CD8-positive, alpha-beta memory T cell (primary cell): ENCODE data around the gene PTGER1. TPM values are rescaled to one million over a fixed set of nuclear protein-coding genes. Genes with fewer than 3 reads are reported as not detected.

Source experiments
- CTCF ChIA-PET: fragments of 350-600 bp; sonication (Branson Sonifier 250); formaldehyde crosslinking; loops from one replicate; lab custom pipeline; 2021; ENCODE audit warnings: antibody characterized with exemption; lab: Charles Lee
- POLR2A ChIA-PET: fragments of 350-600 bp; sonication (Branson Sonifier 250); formaldehyde crosslinking; loops from one replicate; lab custom pipeline; 2021; ENCODE audit warnings: antibody characterized with exemption; lab: Charles Lee
- DNase-seq, 5 donors: peaks; one replicate each; pipeline versions ENCODE4 v3.0.0 to v3.0.0-alpha.2; 2020 to 2022; ENCODE audit warnings: mixed read lengths in 1 of 5
- H3K27ac ChIP-seq: one replicate; pipeline ENCODE4 v1.7.0; 2013; ENCODE audit warnings: low read depth, mild to moderate bottlenecking, low read length, moderate library complexity
- H3K27me3 ChIP-seq: 2 replicates; pipeline ENCODE4 v1.7.0; 2013; ENCODE audit warnings: low read length, mild to moderate bottlenecking; ENCODE audit not compliant: insufficient read depth, poor library complexity, severe bottlenecking
- H3K36me3 ChIP-seq: 2 replicates; pipeline ENCODE4 v1.7.0; 2013; ENCODE audit warnings: mild to moderate bottlenecking, low read length, moderate library complexity; ENCODE audit not compliant: insufficient read depth
- H3K4me1 ChIP-seq: 2 replicates; pipeline ENCODE4 v1.7.0; 2013; ENCODE audit warnings: mild to moderate bottlenecking, low read length, moderate library complexity; ENCODE audit not compliant: insufficient read depth
- H3K4me3 ChIP-seq: 2 replicates; pipeline ENCODE4 v1.7.0; 2013; ENCODE audit warnings: mild to moderate bottlenecking, low read length
- H3K9me3 ChIP-seq: 2 replicates; pipeline ENCODE4 v1.7.0; 2013; ENCODE audit warnings: mild to moderate bottlenecking, low read length
- H3K27ac Mint-ChIP-seq, 8 donors: one replicate each; pipeline ENCODE4 v1.8.0; 2020 to 2021; ENCODE audit warnings: mixed read lengths in 8 of 8, mild to moderate bottlenecking in 6 of 8, inconsistent platforms in 3 of 8, moderate library complexity in 3 of 8
- H3K27me3 Mint-ChIP-seq, 2 donors: one replicate each; pipeline ENCODE4 v1.8.0; 2020 to 2021; ENCODE audit warnings: mixed read lengths in 2 of 2, mild to moderate bottlenecking in 1 of 2, moderate library complexity in 1 of 2
- H3K36me3 Mint-ChIP-seq, 3 donors: one replicate each; pipeline ENCODE4 v1.8.0; 2020 to 2021; ENCODE audit warnings: mixed read lengths in 3 of 3, inconsistent platforms in 1 of 3, mild to moderate bottlenecking in 1 of 3
- H3K4me1 Mint-ChIP-seq, 3 donors: one replicate each; pipeline ENCODE4 v1.8.0; 2020 to 2021; ENCODE audit warnings: mixed read lengths in 3 of 3, inconsistent platforms in 1 of 3, mild to moderate bottlenecking in 1 of 3
- H3K4me3 Mint-ChIP-seq, 7 donors: one replicate each; pipeline ENCODE4 v1.8.0; 2020 to 2021; ENCODE audit warnings: mixed read lengths in 7 of 7, mild to moderate bottlenecking in 6 of 7, moderate library complexity in 4 of 7, inconsistent platforms in 2 of 7
- H3K9me3 Mint-ChIP-seq, 5 donors: one replicate each; pipeline ENCODE4 v1.8.0; 2020 to 2022; ENCODE audit warnings: mixed read lengths in 5 of 5, mild to moderate bottlenecking in 3 of 5, moderate library complexity in 2 of 5, inconsistent platforms in 1 of 5
- polyA plus RNA-seq: library from polyadenylated mRNA; unstranded; fragments of 300-500 nt; fragmentation: Illumina TruSeq; gene quantifications from one replicate; pipeline ENCODE4 v1.2.3, GENCODE V29; 2021
- total RNA-seq, 2 experiments: library from RNA; stranded (reverse); gene quantifications; one replicate each; pipeline ENCODE4 v1.2.3, GENCODE V29; 2021

Gene PTGER1
- total and polyA plus RNA-seq, 3 experiments from 2014 or later: not detected

- Mint-ChIP-seq H3K9me3 (no peaks in the 10 kb centered on the region), H3K4me3 (peak overlapping the region; percentile 2 to 79 (median 39)), H3K36me3 (peaks cover 4 to 24% (median 6%) of the 10 kb centered on the region in 3 donors), H3K4me1 (peaks cover 47 to 65% (median 64%) of the 10 kb centered on the region in 3 donors), H3K27ac (peak overlapping the region; percentile 31 to 97 (median 78)), H3K27me3 (no peaks in the 10 kb centered on the region)
- H3K9me3 ChIP-seq: no peaks in the 10 kb centered on the region
- H3K27ac ChIP-seq: no peak overlapping the region
- peaks cover 11% of the 10 kb centered on the region for H3K36me3 ChIP-seq
- CTCF ChIA-PET: interaction anchor here (2.0 kb wide), 1 partner anchor 35 kb away, joined by 5 read pairs; no protein-coding TSS in a partner anchor
- POLR2A ChIA-PET: interaction anchor here (0.6 kb wide), 1 partner anchor 27 kb away, joined by 3 read pairs; no protein-coding TSS in a partner anchor
- H3K4me3 ChIP-seq: no peak overlapping the region
- H3K4me1 ChIP-seq: peaks cover 61% of the 10 kb centered on the region
- no peak for DNase-seq
- no peaks in the 10 kb centered on the region for H3K27me3 ChIP-seq
Observed at GRCh38 chr19:14437578-14438140, 37.5 kb downstream of the PTGER1 start.

GRCh38 chr19:14435320-14436050 lies 39.7 kb downstream of the PTGER1 start:
- Mint-ChIP-seq H3K4me3 (peak overlapping the region; percentile 37 to 89 (median 62)), H3K4me1 (peaks cover 47 to 67% (median 63%) of the 10 kb centered on the region in 3 donors), H3K36me3 (peaks cover 0 to 10% (median 2%) of the 10 kb centered on the region in 3 donors), H3K9me3 (no peaks in the 10 kb centered on the region), H3K27me3 (peaks cover 0 to 1% of the 10 kb centered on the region in 2 donors), H3K27ac (peak overlapping the region; percentile 12 to 95 (median 88))
- Histone ChIP-seq H3K9me3 (no peaks in the 10 kb centered on the region), H3K27ac (peak overlapping the region; percentile 74), H3K36me3 (no peaks in the 10 kb centered on the region), H3K4me1 (peaks cover 57% of the 10 kb centered on the region), H3K27me3 (no peaks in the 10 kb centered on the region), H3K4me3 (no peak overlapping the region)
- DNase-seq: no peak
- POLR2A ChIA-PET: no interaction called here
- CTCF ChIA-PET: interaction anchor here (0.5 kb wide), 1 partner anchor 64 kb away, joined by 3 read pairs; no protein-coding TSS in a partner anchor

GRCh38 chr19:14434543-14435319 lies 40.4 kb downstream of the PTGER1 start:
- peaks cover 40 to 61% (median 56%) of the 10 kb centered on the region in 3 donors for H3K4me1 Mint-ChIP-seq
- Histone ChIP-seq H3K27ac (peak overlapping the region; percentile 74), H3K4me1 (peaks cover 52% of the 10 kb centered on the region), H3K27me3 (no peaks in the 10 kb centered on the region), H3K9me3 (no peaks in the 10 kb centered on the region), H3K36me3 (no peaks in the 10 kb centered on the region), H3K4me3 (peak overlapping the region; percentile 47)
- H3K36me3 Mint-ChIP-seq: peaks cover 0 to 3% (median 0%) of the 10 kb centered on the region in 3 donors
- H3K4me3 Mint-ChIP-seq: peak overlapping the region; percentile 67 to 92 (median 85)
- DNase-seq: peak in 2 of 5 donors; percentile 21 to 62
- H3K9me3 Mint-ChIP-seq: no peaks in the 10 kb centered on the region
- ChIA-PET POLR2A (interaction anchor here (0.6 kb wide), 1 partner anchor 66 kb away, joined by 4 read pairs; no protein-coding TSS in a partner anchor), CTCF (interaction anchor here (0.5 kb wide), 1 partner anchor 65 kb away, joined by 3 read pairs; no protein-coding TSS in a partner anchor)
- peak overlapping the region; percentile 76 to 97 (median 92) for H3K27ac Mint-ChIP-seq
- H3K27me3 Mint-ChIP-seq: peaks cover 0 to 1% of the 10 kb centered on the region in 2 donors

GRCh38 chr19:14433554-14434501 lies 41.3 kb downstream of the PTGER1 start:
- CTCF ChIA-PET: interaction anchor here (0.6 to 1.0 kb wide), 3 partner anchors 14 to 47 kb away, joined by 3 to 7 read pairs (median 3); no protein-coding TSS in a partner anchor
- DNase-seq: peak; percentile 33 to 75 (median 52)
- H3K27me3 Mint-ChIP-seq: peaks cover 0 to 1% of the 10 kb centered on the region in 2 donors
- Histone ChIP-seq H3K4me3 (peak overlapping the region; percentile 47), H3K27ac (peak overlapping the region; percentile 74), H3K9me3 (no peaks in the 10 kb centered on the region), H3K4me1 (peaks cover 43% of the 10 kb centered on the region), H3K27me3 (no peaks in the 10 kb centered on the region), H3K36me3 (no peaks in the 10 kb centered on the region)
- H3K9me3 Mint-ChIP-seq: no peaks in the 10 kb centered on the region
- H3K4me1 Mint-ChIP-seq: peaks cover 34 to 54% (median 48%) of the 10 kb centered on the region in 3 donors
- peak overlapping the region; percentile 67 to 92 (median 85) for H3K4me3 Mint-ChIP-seq
- POLR2A ChIA-PET: interaction anchor here (0.6 to 1.0 kb wide), 5 partner anchors 14 to 83 kb away, joined by 3 to 11 read pairs (median 4); partner anchors contain the start of gene DDX39A
- peaks cover 0 to 3% (median 0%) of the 10 kb centered on the region in 3 donors for H3K36me3 Mint-ChIP-seq
- H3K27ac Mint-ChIP-seq: peak overlapping the region; percentile 41 to 97 (median 91)

GRCh38 chr19:14432791-14433553 lies 42.2 kb downstream of the PTGER1 start, which contains the start of gene PKN1:
Gene PKN1, plus strand, starts transcription at chr19:14433306. Its CDS starts 216 bp downstream, at chr19:14433522.
- Mint-ChIP-seq H3K9me3 (no peaks in the 10 kb centered on the region), H3K27me3 (peaks cover 0 to 1% of the 10 kb centered on the region in 2 donors), H3K27ac (peak within 1 kb of the TSS; percentile 84 to 97 (median 92)), H3K36me3 (peaks cover 0 to 3% (median 0%) of the 10 kb centered on the region in 3 donors), H3K4me1 (peaks cover 29 to 47% (median 41%) of the 10 kb centered on the region in 3 donors), H3K4me3 (peak within 1 kb of the TSS; percentile 82 to 95 (median 87))
- Histone ChIP-seq H3K4me1 (peaks cover 35% of the 10 kb centered on the region), H3K27ac (peak within 1 kb of the TSS; percentile 74), H3K27me3 (no peaks in the 10 kb centered on the region), H3K4me3 (peak within 1 kb of the TSS; percentile 59), H3K36me3 (no peaks in the 10 kb centered on the region), H3K9me3 (no peaks in the 10 kb centered on the region)
- peak in 4 of 5 donors; percentile 32 to 71 (median 52) for DNase-seq
- CTCF ChIA-PET: interaction anchor here (0.8 to 3.0 kb wide), 17 partner anchors 10 to 356 kb away, joined by 3 to 18 read pairs (median 4); partner anchors contain the start of gene ASF1B
- POLR2A ChIA-PET: interaction anchor here (0.6 to 1.8 kb wide), 8 partner anchors 7 to 281 kb away, joined by 3 to 11 read pairs (median 4); partner anchors contain the start of gene DDX39A

- ChIA-PET POLR2A (no interaction called here), CTCF (interaction anchor here (1.2 to 3.0 kb wide), 8 partner anchors 10 to 82 kb away, joined by 3 to 18 read pairs (median 6); no protein-coding TSS in a partner anchor)
- no peak overlapping the region for H3K4me3 ChIP-seq
- H3K27me3 ChIP-seq: no peaks in the 10 kb centered on the region
- no peaks in the 10 kb centered on the region for H3K9me3 Mint-ChIP-seq
- H3K27ac Mint-ChIP-seq: peak overlapping the region in 2 of 8 donors; percentile 38 to 63
- H3K27ac ChIP-seq: no peak overlapping the region
- no peak for DNase-seq
- H3K27me3 Mint-ChIP-seq: peaks cover 0 to 1% of the 10 kb centered on the region in 2 donors
- peak overlapping the region in 6 of 7 donors; percentile 17 to 82 (median 48) for H3K4me3 Mint-ChIP-seq
- no peaks in the 10 kb centered on the region for H3K9me3 ChIP-seq
- H3K36me3 Mint-ChIP-seq: peaks cover 0 to 3% (median 0%) of the 10 kb centered on the region in 3 donors
- no peaks in the 10 kb centered on the region for H3K36me3 ChIP-seq
- peaks cover 28% of the 10 kb centered on the region for H3K4me1 ChIP-seq
- peaks cover 22 to 34% (median 27%) of the 10 kb centered on the region in 3 donors for H3K4me1 Mint-ChIP-seq
Observed at GRCh38 chr19:14430712-14431111, 44.4 kb downstream of the PTGER1 start.
